Occipital lobe (tissue), 2 donors: ENCODE results near the gene B4GALT1. TPM values are rescaled to one million over a fixed set of nuclear protein-coding genes. Genes with fewer than 3 reads are reported as not detected.
"Not testable (repeated sequence)": the region's sequence is repeated elsewhere in the genome, so short reads cannot be mapped to it uniquely, and the experiment has no call there.

Experiments used
- DNase-seq: peaks from one replicate; lab custom pipeline; 2025; lab: John Stamatoyannopoulos, UW
- total RNA-seq: library from RNA; depleted of rRNA; stranded (reverse); fragments of >200 nt; gene quantifications from one replicate; pipeline ENCODE4 v1.2.3, GENCODE V29; 2014

B4GALT1 gene
- total RNA-seq, 1 donor from 2014 or later, result 1.2 TPM

DNA sequence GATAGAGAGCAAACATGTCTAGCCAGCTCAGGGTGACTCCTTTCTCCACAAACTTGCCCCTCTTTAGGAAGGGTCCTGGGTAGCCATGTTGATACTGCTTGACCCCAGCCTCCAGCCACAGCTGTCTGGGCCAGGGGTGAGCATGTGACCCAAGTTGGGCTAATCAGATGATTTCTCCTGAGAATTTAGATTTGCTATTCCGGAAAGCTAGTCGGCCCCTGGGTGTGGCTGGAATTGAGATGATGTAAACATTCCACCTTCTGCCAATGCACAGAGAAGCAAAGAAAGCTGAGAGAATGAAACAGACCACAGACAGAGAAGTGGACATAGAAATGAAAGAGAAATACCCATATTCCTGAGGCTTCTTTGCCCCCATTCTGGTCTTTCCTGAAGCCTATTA lies 17.8 kb upstream of the B4GALT1 start:
- DNase-seq, result no peak

DNA sequence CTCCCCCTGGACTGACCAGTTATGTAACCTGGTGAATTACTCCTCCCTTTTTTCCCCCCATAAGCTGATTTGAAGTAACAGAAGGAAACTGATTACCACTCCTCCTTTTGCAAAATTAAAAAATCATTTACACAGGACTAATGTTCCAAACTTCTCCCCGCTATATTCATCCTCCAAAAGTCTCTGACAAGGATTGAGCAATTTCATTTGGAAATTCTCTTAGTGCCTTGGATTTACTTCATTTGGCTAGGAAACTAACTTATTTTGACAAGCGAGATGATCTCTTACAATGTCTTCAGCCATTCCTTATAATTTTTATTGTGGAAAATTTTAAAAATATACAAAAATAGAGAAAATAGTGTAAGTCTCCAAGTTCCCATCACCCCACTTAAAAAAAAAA lies 15.4 kb upstream of the B4GALT1 start:
- DNase-seq, result no peak

DNA sequence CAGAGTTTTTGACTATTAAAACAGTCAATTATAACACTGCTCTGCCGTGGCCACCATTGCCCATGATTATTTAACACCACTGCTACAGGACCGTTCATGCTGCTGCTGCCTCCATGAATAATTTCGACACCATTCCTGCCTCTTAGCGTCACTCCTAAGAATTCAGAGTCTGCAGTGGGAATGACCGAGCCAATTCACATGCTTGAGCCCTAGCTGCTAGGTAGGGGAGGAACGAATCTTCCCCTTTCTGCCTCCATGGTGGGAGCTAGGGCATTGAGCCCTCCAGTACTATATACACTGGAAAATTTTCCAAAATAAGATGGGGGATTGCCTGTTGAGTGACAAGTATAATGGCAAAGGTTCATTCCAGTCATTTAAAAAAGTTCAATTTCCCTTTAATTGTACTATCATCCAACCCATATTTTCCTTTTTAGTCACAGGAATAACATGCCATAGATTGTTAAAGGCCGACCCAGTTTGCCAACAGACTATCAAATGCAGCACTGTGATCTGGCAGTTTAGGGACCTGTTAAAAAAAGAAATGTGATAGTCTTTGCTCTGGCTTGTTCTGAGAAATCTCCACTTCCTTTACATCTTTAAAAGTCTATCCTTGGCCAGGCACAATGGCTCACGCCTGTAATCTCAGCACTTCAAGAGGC lies 13.5 kb upstream of the B4GALT1 start:
- DNase-seq, result no peak

DNA sequence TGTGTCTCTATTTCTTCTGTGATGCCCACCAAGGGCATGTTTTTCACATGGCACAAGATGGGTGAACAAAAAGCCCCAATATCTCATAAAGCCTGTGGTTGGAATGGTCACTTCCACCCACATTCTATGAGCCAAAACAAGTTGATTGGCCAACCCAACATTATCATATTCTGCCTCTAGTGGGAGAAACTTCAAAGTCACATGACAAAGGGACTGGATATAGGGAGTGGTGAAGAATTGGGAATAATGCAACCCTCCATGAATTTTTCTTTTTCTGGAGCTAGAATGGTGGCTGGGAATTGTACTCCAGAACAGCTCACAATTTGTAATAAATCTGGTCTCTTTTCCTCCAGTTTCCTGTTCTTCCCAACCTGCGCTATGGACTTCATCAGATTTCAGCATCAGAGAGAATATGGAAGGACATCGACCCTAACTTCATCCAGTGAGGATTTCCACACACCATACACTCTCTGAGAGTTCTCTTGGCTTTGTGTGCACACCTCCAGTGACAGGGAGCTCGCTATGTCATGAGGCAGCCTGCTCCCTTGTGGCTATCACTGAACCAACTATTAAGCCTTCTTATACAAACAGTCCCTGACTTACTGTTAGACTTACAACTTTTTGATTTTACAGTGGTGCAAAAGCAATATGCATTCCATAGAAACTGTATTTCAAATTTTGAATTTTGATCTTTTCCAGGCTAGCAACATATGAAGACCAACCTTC lies 12.0 kb upstream of the B4GALT1 start:
- DNase-seq, result no peak

DNA sequence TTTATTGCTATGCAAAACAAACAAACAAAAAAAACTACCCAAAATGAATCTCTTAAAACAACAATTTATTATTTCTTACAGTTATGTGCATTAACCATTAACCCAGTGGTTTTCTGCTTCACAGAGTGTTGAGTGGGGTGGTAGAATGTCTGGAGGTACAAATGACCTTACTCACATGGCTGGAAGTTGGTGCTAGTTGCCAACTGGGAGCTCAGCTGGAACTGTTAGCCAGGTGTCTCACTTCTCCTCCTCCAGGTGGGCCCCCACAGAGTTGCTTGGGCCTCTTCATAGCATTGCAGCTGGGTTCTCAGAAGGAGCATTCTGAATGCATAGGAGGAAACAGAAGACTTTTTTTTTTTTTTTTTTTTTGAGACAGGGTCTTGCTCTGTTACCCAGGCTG lies 10.5 kb upstream of the B4GALT1 start:
- DNase-seq, result no peak

DNA sequence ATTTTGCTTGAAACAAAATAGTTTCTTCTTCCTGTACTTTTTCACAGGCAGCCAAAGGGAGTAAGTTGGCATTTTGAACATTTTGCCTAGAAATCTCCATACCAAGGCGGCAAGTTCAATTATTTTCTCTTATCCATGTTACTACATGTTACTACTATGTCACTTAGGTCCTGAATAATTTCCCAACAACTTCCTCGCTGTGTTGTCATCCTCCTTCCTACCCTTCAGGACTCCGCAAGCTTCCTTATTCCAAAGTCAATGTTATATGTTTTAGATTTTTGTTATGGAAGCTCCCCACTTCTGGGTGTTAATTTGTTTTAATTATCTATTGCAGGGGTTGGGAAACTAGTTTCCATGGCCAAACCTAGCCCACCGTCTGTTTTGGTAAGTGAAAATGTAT lies 9.9 kb upstream of the B4GALT1 start:
- DNase-seq, result no peak

DNA sequence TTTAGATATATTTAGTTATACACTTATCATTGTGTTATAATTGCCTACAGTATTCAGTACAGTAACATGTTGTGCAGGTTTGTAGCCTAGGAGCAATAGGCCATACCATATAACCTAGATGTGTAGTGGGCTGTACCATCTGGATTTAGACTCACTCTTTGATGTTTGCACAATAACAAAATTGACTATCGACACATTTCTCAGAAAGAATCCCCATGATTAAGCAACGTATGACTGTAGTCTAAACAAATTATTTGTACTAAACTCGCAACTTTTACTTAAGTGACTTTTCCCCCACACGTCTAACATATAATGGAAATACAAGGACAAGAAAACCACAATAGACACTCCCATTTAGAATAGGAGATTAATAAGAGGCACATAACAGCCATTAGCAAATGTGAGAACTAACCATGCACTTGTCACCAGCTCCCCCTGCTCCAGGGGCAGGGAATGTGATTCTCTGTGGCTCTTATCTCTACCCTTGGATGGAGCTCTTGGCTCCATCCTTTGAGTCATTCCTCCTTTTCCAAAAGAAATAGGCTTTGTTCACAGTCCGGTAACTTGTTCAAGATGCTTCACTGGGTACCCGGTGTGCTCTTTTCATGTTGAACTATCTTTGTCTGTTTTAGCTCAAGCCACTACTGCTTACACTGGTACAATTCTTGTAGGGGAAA lies 8.7 kb upstream of the B4GALT1 start:
- DNase-seq, result no peak

DNA sequence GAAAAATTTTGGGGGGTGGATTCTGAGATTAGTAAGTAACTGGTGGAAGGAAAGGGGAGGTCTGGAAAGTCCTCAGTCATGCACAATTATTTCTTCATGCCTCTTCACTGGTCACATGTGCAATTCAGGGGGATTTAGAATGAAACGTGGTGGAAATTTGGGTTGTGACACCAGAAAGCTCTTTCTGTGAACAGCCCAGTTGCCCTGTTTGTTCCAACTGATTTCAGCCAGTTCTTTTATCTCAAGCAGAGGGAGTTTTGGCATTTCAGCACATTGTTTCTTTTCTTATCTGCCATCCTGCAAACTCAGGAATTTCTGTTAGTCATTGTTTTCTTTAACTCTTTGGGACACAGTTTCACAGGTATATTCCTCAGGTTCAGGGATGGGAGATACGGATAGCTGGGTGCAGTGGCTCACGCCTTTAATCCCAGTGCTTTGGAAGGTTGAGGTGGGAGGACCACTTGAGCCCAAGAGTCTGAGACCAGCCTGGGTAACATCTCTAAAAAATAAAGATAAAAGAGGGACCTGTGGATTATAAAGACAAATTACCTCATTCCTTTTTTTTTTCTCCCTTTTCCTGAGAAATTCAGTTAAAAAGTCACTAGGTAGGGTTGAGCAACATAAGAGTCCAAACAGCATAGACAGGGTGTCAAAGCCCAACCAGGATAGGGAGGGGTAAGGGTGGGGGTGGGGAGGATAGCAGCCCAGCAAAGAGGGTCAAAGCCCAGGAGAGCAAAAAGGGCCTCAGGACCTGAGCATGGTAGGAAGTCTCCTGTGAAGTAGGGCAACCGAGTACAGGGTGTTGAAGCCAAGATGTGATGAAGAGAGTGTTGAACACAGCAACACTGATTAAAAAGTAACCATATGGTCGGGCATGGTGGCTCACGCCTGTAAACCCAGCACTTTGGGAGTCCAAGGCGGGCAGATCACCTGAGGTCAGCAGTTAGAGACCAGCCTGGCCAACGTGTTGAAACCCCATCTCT lies 5.4 kb upstream of the B4GALT1 start:
- no peak for DNase-seq

DNA sequence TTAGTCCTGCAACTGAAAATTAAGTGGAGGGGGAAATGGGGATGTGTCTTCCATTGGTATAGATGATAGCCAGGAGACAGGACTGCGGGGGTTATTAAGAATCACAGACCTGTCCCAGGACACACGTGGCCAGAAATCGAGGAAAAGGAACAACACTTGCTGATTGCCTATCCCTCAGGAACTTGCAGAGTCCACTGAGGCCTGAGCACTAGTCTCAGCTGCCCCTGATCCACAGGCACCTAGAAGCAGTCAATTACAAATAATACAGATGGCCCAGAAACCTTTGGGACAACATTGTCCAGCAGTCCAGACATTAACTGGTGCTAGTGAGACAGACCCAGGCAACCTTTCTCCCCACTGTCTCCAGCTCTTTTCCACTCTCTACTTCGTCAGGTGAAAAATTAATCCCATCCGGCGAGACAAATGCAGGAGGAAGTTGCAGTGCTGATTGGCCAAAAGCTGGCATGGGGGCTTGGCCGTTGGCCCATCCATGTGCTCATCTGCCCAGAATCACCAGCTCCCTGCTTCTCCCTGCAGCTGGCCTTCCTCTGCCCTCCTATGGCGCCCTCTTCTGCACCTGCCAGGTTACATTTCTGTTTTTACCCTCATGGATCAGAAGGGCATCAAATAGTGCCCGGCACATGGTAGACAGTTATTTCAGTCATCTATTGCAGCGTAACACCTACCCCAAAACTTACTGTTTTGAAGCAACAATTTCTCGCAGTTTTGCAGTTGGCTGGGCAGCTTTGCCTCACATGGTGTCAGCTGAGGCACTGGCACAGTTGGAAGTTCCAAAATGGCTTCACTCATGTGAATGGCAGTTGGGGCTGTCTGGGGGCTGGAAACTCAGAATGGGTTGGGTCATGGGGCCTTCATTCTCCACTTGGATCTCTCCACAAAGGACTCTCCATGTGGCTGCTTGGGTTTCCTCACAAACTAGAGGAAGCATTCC lies 3.6 kb upstream of the B4GALT1 start:
- no peak for DNase-seq

DNA sequence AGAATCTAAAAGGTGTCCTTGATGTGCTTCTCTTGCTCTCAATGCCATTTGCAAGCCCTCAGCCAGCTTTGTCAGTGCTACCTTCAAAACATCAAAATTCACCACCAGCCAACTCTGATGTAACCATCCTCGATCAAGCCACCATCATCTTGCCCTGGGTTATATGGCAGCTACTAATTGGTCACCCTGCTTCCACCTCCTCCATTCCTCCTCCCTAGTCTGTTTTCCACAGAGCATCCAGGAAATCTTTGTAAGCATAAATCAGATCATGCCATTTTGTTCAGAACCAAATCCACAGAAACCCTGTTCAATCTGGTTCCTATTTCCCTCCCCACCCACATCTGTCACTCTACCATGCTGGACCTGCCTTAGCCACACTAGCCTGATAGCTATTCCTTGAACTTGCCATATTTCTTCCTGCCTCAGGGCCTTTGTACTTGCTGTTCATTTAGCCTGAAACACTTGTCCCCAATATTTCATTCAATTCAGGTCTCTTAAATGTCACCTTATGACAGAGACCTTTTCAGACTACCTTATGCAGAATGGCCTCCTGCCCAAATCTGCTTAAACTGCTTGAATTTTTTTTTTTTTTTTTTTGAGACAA lies 1.9 kb upstream of the B4GALT1 start:
- DNase-seq, result no peak

DNA sequence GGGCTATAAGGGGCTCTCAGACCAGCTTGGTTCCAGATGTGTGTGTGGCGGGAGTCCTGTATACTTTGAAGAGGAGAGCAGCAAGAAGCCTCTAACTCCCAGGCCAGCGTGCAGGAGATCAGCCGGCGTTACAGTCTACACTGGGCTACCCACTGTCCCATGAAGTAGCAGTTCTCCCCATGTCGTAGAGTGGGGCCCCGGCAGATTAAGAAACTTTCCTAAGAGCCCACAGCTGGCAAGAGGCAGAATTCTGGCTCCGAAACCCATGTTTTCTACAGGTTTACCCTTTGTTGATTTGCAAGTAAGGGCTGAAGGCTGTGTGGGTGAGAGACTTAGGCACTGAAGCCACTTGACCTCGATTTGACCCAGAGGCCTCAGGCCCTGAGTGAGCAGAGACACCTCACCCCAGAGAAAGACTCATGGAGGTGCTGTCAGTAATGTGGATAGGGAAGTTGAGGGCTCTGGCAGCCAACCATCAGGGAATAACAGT lies 881 bp upstream of the B4GALT1 start:
- DNase-seq, result no peak

DNA sequence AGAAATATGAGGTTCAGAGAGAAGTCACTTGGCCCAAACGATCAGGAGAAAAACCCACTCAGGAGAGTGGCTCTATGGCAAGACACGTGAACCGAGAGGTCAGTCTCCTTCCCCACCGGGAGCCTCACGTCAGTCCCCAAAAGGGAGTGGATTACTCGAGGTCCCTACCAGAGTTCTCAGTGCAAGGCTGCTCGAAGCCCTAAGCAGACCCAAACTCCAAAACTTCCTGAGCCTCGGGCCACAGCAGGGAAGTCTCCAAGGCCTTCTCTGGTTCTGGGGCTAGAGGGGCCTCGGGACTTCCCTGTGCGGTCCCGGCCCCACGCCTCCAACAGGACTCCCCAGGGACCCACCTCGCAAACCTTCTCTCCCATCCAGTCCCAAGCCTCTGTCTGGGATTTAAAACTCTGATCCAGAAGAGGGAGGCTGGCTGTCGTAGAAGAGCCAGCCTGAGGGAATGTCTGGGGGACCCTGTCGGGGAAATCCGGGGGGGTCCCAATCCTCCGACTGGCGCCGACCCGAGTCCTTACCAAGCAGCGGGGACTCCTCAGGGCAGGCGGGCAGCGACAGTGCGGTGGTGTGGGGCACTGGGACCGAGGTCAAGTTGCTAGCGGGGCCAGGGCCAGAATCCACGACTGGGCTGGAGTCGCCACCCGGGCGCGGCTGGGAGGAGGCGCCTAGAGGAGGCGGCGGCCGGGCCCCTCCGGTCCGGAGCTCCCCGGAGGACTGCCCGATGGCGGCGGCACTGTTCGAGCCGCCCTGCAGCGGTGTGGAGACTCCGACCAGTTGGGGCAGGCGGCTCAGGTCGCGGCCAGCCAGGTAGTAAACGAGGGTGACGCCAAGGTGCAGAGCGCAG lies 679 bp downstream of the B4GALT1 start:
- DNase-seq, result no peak

DNA sequence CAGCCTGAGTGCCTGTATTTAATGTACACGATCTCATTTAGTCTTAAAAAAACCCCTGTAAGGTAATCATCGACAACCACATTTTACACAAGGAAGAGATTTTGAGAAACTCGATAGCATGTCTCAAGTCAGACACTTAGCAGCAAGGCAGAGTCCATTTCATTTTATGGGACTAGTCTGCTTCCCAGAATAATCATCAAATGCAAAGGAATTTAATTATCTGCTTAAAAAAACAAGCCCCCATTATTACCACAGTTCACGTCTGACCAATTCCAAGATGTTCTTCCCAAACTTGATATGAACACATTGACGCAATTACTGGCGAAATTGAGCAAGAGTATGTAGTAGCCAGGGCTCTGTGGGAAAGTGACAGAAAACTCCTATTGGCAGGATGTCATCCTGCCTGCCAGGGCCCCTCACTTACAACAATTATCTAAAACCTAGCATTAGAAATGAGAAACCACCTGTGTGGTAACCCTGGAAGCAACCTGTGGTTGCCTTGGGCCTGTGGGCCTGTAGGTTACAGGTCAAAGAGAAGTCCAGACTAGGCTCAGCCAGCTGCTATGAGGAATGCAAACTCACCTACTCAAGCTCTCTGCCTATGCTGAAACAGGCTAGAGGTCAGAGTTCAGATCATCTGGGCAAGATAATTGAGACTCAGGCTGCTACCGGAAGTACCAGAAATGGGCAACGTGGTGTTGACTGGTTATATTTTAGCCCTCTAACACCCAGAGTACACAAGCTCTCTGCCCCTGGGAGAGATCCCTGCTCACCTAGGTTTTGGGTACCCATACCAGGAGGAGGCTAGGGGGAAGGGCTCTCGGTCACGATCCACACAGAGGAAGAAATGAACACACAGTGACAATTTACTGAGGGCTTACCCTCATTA lies 1.6 kb downstream of the B4GALT1 start:
- DNase-seq, result no peak

DNA sequence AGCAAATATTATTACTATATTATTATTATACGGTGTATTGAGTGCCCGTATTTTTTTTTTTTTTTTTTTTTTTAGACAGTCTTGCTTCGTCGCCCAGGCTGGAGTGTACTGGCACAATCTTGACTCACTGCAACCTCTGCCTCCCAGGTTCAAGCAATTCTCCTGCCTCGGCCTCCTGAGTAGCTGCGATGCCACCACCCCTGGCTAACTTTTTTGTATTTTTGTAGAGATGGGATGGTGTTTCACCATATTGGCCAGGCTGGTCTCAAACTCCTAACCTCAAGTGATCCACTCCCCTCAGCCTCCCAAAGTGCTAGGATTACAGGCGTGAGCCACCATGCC lies 2.2 kb downstream of the B4GALT1 start:
- DNase-seq, result not testable (repeated sequence)

DNA sequence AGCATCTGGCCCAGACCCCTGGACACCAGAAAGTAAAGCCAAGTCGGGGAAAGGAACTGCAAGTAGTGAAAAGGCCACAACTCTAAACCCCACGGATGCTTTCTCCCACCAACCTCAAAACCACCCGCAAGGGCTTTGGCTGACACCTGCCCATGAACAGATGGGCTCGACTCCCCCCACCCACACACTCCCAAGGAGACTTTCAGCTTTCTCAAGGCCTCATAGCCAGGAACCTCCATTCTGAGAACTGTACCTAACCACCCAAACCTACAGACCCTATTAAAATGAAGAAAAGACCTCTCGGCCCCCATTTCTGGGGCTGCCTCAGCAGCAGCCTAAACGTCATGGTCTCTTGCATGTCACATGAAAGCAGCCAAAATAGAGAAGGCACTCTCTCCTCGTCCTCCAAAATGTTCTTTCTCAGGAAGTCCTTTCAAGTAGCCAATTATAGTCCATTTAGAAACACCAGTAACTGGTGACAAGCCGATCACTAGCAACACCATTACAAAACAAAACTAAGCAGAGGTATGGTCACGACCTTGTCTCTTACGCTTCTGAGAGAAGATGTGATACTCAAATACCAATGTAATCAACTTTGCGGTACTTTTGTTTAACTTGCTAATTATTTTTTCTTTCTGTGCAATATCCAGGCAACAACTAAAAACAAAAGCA lies 2.9 kb downstream of the B4GALT1 start:
- no peak for DNase-seq

DNA sequence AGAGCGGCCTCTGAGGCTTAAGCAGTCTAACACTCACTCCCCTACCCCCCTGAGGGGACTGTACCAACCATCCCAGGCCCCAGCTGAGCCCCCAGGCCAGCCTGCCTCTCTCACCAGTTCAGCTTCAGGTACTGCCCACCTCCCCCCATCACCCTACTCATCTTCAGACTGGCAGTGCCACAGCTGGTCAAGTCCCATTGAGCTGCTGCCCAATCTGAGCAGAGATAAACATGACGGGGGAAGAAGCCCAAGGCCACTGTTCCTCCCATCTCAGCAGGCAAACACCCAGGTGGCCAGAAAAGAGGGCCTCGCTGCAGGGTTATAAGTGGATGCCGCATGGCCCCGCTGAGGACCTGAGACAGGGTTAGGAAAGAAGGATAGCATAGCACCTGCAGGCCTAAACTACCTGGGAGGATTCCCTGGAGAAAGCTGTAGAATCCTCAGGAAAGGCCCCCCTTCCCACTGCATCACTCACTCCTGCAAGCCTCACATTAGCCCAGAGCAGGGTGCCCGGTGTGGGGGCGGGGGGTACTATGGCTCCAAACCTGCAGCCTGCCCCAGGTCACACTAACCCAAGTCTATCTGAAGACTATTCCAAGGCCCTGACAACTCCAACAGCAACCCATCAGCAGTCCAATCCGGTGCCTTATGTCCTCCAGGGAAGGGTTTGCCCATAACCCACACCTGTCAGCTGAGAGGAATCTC lies 3.6 kb downstream of the B4GALT1 start:
- DNase-seq, result no peak
